ENCODE measurements around the gene SNN. TPM values are rescaled to one million over a fixed set of nuclear protein-coding genes. Genes with fewer than 3 reads are reported as not detected.

The SNN gene
- 11.4 and 15.1 TPM in 2 replicates for total RNA-seq

DNA sequence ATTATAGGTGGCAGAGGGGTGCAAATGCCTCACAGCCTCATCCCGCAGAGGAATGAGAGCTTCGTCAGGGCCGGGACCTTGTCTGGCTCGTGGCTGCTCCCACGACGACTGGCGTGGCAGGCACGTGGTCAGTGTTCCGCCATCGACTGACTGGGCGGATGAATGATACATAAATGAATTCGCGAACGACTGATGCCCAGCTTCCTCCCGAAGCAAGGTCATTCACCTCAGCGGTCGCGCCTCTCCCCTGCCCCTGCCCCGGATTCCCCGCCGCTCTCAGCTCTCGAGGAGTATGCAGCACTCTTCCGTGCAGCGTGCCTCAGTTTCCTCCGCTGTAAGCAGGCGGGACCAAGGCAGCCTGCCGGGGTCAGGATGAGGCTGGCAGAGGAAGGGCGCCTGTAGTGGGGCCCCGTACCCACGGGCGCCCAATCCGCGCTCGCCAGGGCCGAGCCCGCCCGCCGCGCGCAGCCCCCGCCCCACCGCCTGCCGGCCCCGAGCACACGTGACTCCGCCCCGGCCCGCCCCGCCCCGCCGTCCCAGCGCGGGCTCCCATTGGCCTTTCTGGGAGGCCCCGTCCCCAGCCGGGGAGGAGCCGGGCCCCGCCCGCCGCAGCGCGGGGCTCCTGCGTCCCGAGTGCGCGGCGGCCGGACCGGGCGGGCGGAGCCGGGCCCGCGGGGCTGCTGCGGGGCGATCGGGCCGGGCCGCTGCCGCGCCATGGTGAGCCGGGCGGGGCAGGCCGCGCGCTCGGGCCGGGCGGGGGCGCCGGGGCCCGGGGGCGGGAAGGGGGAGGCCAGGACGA lies at the start of gene SNN:
SNN (plus strand) TSS at position 632 of the 799 bp plus-strand sequence. CDS start 7,605 bp downstream, outside the sequence.

Other genes with a start within 250 kb of the SNN start
- 22.9 and 29.8 TPM in 2 replicates for gene LITAF, start 81.5 kb upstream of the SNN start, total RNA-seq
- 20.6 and 33.6 TPM in 2 replicates for gene TXNDC11, start 74.4 kb downstream of the SNN start, total RNA-seq
- 27.2 and 35.0 TPM in 2 replicates for gene ZC3H7A, start 128.8 kb downstream of the SNN start, total RNA-seq
- 167 and 171 TPM in 2 replicates for gene RSL1D1, start 183.1 kb downstream of the SNN start, total RNA-seq
- gene GSPT1, start 247.5 kb downstream of the SNN start, total RNA-seq = 118 and 173 TPM in 2 replicates